ENCODE results near the gene NAA40. TPM values are rescaled to one million over a fixed set of nuclear protein-coding genes. Genes with fewer than 3 reads are reported as not detected.
A peak's percentile ranks its signal among the peaks of the same experiment; 100 is the strongest.

NAA40 gene
- total RNA-seq, 1 experiment from 2014 or later, result 32.1 TPM

DNA sequence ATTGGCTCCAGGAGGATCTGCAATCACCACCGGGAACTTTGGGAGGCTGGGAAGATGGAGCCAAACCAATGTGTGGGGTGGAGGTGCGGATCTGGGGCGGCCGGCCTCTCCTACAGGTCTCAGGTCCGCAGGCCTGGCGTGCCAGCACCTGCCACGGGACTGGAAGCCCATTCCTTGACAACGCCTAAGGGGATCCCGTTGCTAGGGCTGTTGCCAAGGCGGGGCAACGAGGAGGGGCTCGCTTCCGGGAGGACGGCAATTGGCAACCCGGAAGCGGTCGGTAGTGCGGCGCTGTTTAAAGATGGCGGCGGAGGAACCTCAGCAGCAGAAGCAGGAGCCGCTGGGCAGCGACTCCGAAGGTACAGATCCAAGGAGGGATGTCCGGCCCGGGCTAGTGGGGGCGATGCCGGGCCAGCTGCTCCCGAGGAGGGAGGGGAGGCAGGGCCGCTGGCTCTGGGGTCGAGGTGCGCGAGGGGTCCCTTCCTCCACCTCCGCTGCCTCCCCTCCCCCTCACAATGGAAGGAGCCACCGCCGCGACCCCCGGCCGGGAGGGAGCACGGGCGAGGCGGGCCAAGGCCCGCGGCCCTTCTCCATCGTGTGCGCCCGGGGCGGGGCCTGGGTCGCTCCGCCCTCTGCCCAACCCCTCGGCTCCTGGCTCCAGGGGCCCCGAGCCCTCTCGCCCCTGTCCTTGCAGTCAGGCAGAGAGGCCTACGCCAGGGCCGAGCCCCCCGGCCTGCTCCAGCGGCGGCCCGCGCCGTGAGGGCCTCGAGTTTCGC is 47.5 kb downstream of the NAA40 start, which contains the start of gene OTUB1:
OTUB1 (plus strand) TSS at position 283 of the 776 bp plus-strand sequence; CDS start at position 302, 19 bp downstream.
- peak; percentile 96 for DNase-seq (ENCODE audit: low read depth)

GRCh38 chr11:63986932-63987513 is 48.2 kb downstream of the NAA40 start:
- no peak for DNase-seq (ENCODE audit: low read depth)

DNA sequence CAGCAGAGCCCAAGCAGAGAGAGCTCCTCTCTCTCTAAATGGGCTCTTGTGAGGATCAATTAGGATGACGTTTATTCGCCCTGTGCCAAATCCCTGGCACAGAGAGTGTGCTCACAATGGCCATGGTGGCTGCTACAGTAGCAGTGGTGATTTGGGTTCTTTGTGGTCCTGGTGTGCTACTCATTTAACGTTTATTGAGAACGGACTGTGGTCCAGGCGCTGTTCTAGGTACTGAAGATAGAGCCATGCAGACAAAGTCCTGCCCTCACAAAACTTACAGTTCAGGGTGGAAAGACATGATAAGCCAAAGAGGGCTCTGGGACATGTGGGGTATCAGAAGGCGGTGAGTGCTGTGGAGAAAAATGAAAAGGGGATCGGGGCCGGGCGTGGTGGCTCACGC is 52.8 kb downstream of the NAA40 start:
- DNase-seq (ENCODE audit: low read depth), result no peak

DNA sequence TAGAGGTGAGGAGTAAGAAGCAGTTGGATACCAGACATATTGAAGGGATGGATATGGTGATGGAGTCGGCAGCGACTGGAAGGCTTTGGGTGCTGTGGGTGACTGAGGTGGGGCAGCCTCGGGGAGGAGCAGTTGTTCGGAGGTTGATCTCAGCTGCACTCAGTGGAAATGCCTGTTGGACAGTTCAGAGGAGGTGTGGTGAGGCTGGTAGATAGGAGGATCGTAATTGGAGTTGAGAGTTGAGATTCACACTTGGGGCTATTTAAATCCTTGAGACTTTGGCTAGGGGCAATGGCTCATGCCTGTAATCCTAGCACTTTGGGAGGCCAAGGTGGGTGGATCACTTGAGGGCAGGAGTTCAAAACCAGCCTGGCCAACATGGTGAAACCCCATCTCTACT is 54.3 kb downstream of the NAA40 start:
- no peak for DNase-seq (ENCODE audit: low read depth)

DNA sequence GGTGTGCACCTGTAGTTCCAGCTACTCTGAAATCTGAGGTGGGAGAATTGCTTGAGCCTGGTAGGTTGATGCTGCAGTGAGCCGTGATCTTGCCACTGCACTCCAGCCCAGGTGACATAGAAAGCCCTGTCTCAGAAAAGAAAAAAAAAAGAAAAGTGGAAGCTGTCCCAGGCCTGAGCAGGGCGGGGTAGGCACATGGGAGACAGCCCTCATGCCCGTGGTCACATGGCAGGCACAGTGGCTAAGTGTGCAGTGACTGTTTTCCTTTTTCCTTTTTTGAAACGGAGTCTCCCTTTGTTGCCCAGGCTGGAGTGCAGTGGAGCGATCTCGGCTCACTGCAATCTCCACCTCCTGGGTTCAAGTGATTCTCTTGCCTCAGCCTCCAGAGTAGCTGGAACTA is 55.2 kb downstream of the NAA40 start:
- DNase-seq (ENCODE audit: low read depth), result no peak

DNA sequence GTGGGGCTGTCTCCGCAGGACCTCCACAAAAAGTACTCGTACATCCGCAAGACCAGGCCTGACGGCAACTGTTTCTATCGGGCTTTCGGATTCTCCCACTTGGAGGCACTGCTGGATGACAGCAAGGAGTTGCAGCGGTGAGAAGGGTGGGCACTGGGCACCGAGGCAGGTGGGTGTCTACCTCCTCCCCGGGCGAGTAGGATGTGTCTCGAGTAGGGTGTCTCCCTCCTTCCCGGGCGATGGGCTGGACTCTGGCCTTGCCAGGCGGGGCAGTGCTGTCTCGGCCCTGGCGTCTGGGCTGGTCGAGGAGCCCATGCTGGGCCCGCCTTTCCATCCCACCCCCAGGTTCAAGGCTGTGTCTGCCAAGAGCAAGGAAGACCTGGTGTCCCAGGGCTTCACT is 57.7 kb downstream of the NAA40 start:
- DNase-seq (ENCODE audit: low read depth), result no peak

- no peak for DNase-seq (ENCODE audit: low read depth)
Measured at GRCh38 chr11:63997104-63997700, 58.4 kb downstream of the NAA40 start.

GRCh38 chr11:63997801-63998337 is 59.1 kb downstream of the NAA40 start:
- no peak for DNase-seq (ENCODE audit: low read depth)

- DNase-seq (ENCODE audit: low read depth), result no peak
Measured at GRCh38 chr11:63998558-63999348, 60.0 kb downstream of the NAA40 start.

DNA sequence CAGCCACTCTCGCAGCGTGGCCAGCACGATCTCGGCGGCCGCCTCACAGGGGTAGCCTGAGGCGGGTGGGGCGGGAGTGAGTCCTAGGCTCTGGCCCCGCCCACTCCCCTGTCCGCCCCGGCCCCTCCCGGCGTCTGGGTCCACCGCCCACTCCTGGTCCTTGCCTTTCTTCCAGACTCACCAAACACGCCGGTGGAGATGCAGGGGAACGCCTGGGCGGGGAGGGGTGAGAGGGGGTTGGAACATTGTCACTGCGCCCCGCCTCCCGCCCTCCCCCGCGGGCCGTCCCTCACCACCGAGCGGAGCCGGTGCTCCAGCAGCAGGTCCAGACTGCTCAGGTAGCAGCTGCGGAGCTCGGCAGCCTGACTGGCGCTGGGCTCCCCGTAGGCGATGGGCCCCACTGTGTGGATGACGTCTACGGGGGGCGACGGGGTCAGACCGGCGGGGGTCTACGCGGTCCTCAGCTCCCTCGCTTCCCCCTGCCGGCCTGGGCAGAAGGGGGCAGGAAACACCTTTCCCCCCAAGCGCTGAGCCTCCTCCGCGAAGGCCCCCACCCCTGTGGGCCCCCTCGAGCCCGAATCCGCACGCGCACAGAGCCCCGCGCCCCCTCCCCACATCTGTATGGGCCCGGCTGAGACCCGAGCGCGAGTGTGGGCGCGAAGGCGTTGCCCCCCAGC is 60.7 kb downstream of the NAA40 start:
- DNase-seq (ENCODE audit: low read depth), result no peak

DNA sequence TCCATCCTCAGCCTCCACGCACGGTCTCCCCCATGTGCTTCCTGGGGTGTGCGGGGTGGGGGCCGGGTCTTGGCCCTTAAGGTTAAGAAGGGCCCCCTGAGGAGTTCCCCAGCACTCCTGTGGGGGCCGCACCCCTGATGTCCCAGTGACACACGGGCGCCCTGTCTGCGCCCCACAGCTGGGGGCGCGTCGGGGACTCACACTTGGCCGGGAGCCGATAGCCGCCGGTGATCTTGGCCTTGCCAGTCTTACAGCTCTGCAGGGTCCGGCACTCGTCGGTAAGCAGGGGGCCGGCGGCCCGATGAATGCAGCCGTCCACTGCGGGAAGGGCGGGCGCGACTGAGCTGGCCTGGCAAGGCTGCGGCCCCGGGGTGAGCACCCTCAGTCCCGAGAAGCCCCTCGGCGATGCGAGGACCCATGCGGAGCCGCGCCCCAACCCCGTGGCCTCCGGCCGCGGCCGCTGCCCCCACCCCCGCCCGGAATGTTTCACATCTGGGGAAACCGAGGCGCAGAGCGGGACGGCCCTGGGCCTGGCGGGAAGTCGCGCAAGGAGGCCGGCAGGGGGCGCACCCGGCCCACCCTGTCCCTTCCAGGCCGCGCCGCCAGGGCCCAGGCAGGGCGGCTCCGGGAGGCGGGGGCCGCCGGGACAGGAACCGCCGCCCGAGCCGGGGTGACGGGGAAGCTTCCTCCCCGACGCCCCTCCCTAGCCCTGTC is 61.4 kb downstream of the NAA40 start:
- no peak for DNase-seq (ENCODE audit: low read depth)

DNA sequence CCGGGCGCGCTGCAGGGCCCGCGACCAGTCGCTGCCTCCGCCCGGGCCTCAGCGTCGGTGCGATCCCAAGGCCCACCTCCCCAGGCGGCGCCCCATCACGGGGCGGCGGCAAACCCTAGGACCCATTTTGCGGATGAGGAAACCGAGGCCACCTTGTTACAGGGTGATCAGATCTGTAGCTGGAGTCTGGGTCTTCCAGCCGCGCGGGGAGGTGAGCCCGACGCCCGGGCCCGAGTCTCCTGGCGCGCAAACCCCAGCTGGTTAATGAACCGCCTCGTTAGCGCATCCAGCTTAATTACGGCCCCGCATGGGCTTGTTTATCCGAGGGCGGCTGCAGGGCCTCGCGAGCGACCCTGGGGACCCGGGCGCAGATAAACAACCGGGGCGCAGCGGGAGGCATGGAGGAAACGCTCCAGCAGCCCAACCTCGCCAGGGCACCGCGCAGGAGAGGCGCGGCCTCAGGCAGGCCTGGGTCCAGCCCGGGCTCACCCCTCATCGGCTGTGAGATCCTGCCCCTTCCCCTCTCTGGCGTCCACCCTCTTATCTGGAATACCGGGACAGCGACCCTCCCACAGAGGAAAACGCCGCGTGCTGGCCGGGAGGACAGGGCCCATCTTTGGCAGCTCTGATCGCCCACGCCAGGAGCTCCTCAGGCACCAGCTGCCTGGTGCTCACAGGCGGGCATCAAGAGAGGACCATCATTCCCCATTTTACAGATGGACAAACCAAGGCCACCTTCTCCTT is 62.1 kb downstream of the NAA40 start:
- no peak for DNase-seq (ENCODE audit: low read depth)

GRCh38 chr11:64001484-64002420 is 63.0 kb downstream of the NAA40 start:
- peak; percentile 46 for DNase-seq (ENCODE audit: low read depth)

- DNase-seq (ENCODE audit: low read depth), result peak; percentile 82
Measured at GRCh38 chr11:64003807-64004589, 65.2 kb downstream of the NAA40 start.

DNA sequence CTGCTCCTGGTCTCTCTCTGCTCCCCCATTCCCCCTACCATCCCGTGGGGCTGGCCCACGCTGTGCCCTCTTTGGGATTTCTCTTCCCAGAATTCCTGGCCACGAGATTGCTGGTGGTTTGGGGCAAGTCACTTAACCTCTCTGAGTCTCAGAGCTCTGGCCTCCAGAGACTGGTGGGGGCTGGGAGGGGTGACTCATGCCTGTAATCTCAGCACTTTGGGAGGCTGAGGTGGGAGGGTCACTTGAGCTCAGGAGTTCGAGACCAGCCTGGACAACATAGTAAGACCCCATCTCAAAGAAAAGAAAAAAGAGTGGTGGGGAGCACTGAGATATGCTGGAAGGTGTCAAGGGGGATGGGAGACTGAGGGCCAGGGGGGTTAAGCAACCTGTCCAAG is 65.8 kb downstream of the NAA40 start:
- DNase-seq (ENCODE audit: low read depth), result peak; percentile 47

GRCh38 chr11:64005691-64006090 is 66.9 kb downstream of the NAA40 start:
- no peak for DNase-seq (ENCODE audit: low read depth)

GRCh38 chr11:64006398-64006797 is 67.6 kb downstream of the NAA40 start:
- no peak for DNase-seq (ENCODE audit: low read depth)
